Measurements from ENCODE around the gene PRRG3. TPM values are rescaled to one million over a fixed set of nuclear protein-coding genes. Genes with fewer than 3 reads are reported as not detected.

The PRRG3 gene
- total RNA-seq, 1 experiment from 2014 or later: 5.1 TPM

GRCh38 chrX:151692825-151693224 is 2.4 kb upstream of the PRRG3 start:
- ATAC-seq: no peak
- Mint-ChIP-seq H3K27me3 (ENCODE audit: low read depth) (peaks cover 13% of the 10 kb centered on the region), H3K9me3 (no peaks in the 10 kb centered on the region), H3K4me1 (peaks cover 14% of the 10 kb centered on the region), H3K27ac (no peak overlapping the region), H3K4me3 (no peak overlapping the region), H3K36me3 (no peaks in the 10 kb centered on the region)
- DNase-seq (ENCODE audit: low spot score): no peak
- TF ChIP-seq SMAD4 (CRISPR knock-in tag; IDR thresholded peaks at IDR 0.05): no peak
- TF ChIP-seq RELA (CRISPR knock-in tag; IDR thresholded peaks at IDR 0.05; ENCODE audit: borderline replicate concordance): no peak
- TF ChIP-seq ATF2 (CRISPR knock-in tag; IDR thresholded peaks at IDR 0.05; ENCODE audit: borderline replicate concordance, low read depth): no peak
- no peak for TF ChIP-seq CTCF (IDR thresholded peaks at IDR 0.05)
- TF ChIP-seq PREB (CRISPR knock-in tag; IDR thresholded peaks at IDR 0.05; ENCODE audit: borderline replicate concordance): no peak
- TF ChIP-seq ZNF263 (CRISPR knock-in tag; IDR thresholded peaks at IDR 0.05; ENCODE audit: low read depth): no peak
- no peak for TF ChIP-seq ATF1 (CRISPR knock-in tag; IDR thresholded peaks at IDR 0.05)
- no peak for TF ChIP-seq ZNF512 (CRISPR knock-in tag; IDR thresholded peaks at IDR 0.05; ENCODE audit: borderline replicate concordance)
- TF ChIP-seq ATF3 (CRISPR knock-in tag; conservative IDR thresholded peaks at IDR 0.05): no peak
- no peak for TF ChIP-seq RORB (CRISPR knock-in tag; IDR thresholded peaks at IDR 0.05)
- no peak for TF ChIP-seq FOXK1 (CRISPR knock-in tag; IDR thresholded peaks at IDR 0.05)
- no peak for TF ChIP-seq ZBTB43 (CRISPR knock-in tag; IDR thresholded peaks at IDR 0.05)
- TF ChIP-seq CREB1 (CRISPR knock-in tag; IDR thresholded peaks at IDR 0.05): no peak
- ChIA-PET CTCF (no interaction called here), POLR2A (no interaction called here)

- peaks cover 13% of the 10 kb centered on the region for H3K27me3 Mint-ChIP-seq (ENCODE audit: low read depth)
- ATAC-seq (no peak), DNase-seq (ENCODE audit: low spot score) (no peak)
- peaks cover 14% of the 10 kb centered on the region for H3K4me1 Mint-ChIP-seq
- peak overlapping the region; percentile 59 for H3K4me3 Mint-ChIP-seq
- no peak for TF ChIP-seq ATF6 (CRISPR knock-in tag; IDR thresholded peaks at IDR 0.05)
- no peaks in the 10 kb centered on the region for H3K36me3 Mint-ChIP-seq
- CTCF ChIA-PET: no interaction called here
- no peak overlapping the region for H3K27ac Mint-ChIP-seq
- POLR2A ChIA-PET: no interaction called here
- no peaks in the 10 kb centered on the region for H3K9me3 Mint-ChIP-seq
Measured at GRCh38 chrX:151694121-151694520, 1.1 kb upstream of the PRRG3 start.

Measured in WTC11 (cell line).